GM21381 (cell line): Measurements from ENCODE around the gene MME.
"Not testable (repeated sequence)": the region's sequence is repeated elsewhere in the genome, so short reads cannot be mapped to it uniquely, and the experiment has no call there.

ENCODE experiments used
- ATAC-seq: cut with Tn5 transposase; IDR thresholded peaks from one replicate; pipeline ENCODE4 v1.9.1; 2021; ENCODE audit warnings: mild to moderate bottlenecking, moderate library complexity; ENCODE audit not compliant: unreplicated experiment

MME gene

DNA sequence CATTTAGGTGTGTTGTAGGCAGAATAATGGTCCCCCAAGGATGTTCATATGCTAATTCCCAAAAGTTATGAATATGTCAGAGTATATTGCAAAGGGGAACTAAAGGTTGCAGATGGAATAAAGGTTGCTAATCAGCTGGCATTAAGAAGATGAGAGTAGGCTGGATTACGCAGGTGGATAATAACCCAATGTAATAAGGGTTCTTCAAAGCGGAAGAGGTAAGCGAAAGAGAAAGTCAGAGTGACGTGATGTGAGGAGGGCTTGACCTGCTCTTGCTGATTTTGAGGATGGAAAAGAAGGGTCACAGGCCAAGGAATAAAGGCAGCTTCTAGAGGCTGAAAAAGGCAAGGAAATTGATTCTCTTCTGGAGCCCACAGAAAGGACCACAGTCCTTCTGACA, 109.4 kb downstream of the MME start:
- ATAC-seq: no peak

DNA sequence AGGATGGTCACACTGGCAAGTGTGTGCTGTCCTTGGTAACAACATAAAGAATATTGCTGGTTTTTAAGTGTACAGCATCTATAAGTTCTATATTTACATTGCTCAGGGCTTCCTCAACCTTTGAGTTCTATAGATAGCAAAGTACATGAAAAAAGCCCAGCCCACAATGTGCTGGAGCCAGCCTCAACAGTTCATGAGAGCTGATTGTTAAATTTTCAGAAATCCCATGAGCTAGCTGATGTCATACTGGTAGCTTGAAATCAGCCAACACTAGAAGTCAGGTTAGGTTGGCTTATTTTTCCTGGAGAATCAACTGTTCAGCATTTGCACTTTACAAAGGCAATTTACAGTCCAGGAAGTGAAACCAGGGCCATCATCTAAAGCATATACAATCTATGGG, 110.6 kb downstream of the MME start:
- no peak for ATAC-seq

DNA sequence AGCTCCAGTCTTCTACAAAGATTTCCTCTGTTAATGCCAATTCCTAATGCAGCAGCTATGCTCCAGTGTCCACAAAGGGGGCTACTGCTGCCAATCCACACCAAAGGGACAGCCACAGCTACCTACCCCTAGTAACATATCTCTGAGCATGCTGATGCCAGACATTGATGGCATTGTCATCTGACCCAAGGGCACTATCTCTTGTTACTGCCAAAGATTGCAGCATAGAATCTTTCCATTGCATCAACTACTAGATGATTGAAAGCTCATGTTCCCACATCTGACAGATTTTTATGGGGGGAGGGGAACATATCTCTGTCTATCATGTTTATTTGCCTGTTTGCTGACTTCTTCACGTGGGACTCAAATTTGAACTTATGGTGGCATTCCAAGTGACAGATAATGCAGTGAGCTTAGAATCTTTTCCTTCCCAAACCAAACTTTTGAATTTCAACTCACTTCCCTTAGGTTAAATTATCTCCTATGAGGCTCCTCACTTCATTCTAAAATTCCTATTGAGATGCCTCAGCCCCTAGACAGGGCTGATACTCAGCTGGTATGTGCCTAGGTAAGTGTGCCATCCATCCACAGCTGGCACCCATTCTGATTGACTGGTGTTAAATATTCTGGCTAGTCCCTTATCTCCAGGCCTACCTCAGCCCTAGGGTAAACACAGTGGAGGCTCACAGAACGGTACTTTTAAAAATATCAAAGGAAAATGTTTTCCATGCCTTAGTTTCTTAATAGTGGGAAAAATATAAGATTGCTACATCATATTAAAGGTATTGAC, 113.0 kb downstream of the MME start:
- ATAC-seq: no peak

- ATAC-seq: no peak
Measured at GRCh38 chr3:155193868-155194267, 113.7 kb downstream of the MME start.

- no peak for ATAC-seq
Measured at GRCh38 chr3:155194973-155195957, 115.1 kb downstream of the MME start.

GRCh38 chr3:155196131-155197021, 116.3 kb downstream of the MME start:
- ATAC-seq: no peak

- ATAC-seq: no peak
Measured at GRCh38 chr3:155197786-155198185, 117.7 kb downstream of the MME start.

- ATAC-seq: no peak
Measured at GRCh38 chr3:155202626-155203025, 122.5 kb downstream of the MME start.

- no peak for ATAC-seq
Measured at GRCh38 chr3:155204851-155205250, 124.7 kb downstream of the MME start.

GRCh38 chr3:155208183-155208800, 128.2 kb downstream of the MME start:
- no peak for ATAC-seq

DNA sequence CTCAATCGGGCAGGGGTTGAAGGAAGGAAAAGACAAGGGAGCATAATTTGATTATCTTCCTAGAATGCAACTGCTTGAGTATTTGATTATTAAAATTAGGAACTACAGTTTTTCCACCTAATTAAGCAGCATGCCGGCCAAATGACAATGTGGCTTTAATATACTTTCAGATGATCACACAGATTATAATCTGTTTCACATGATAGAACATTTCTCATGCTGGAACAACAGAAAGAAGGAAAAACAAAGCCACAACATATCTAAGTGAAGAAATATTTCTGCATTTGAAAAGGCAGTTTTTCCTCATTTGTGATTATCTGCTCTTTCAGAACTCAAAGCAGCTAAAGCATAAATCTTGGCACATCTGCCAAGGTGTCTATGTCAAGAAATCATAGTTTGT, 130.6 kb downstream of the MME start:
- no peak for ATAC-seq

GRCh38 chr3:155211266-155211665, 131.1 kb downstream of the MME start:
- no peak for ATAC-seq

DNA sequence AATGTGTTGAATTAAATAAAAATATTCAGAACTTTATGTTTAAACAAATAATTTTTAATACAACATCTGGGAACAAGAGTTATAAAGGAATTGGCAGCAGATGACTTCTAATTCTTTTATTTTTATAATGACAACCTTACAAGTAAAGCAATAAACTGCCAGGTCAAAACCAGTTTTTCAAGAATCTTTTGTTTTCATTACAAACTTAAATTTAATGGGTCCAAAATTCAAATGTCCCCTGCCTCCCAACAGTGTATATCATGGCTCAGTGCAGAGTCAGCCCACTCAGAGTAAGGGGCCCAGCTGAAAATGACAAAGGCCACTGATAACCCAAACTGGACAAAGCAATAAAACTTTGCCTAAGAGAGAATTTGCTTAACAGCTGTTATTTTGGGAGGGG, 131.8 kb downstream of the MME start:
- no peak for ATAC-seq

GRCh38 chr3:155216007-155216406, 135.9 kb downstream of the MME start:
- not testable (repeated sequence) for ATAC-seq

DNA sequence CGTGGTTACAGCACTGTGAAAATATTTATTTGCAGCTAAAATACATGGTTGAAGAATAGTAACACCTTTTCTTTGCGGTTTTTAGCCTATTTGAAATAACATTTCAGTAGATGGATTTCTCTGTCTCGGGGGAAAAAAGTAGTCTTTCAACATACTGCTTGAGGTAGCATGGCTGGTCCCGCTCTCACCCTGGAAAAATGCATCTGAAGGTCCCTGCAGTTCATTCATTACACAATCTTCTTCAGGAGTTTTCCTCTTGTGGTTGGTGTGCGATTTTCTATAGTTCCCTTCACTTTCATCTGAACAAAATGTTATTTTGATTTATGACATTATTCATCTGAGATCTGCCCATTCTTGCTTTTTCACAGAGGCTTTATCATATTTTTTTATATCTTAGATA, 137.5 kb downstream of the MME start:
- ATAC-seq: no peak

DNA sequence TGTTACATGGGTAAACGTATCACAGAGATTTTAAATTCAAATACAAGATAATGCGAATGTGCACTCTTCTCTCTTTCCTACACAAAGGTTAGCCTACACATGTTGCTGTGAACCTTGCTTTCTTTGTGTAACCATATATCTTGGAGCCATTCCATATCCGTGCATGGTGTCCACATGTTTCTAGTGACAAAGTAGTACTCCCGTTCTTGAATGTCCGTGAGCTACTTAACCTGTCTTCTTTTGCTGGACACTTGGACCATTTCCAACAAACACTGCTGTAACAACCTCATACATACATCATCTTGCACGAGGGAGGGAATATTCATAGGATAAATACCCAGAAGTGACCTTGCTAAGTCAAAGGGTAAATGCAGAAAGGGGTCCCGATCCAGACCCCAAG, 138.3 kb downstream of the MME start:
- no peak for ATAC-seq

GRCh38 chr3:155219106-155219505, 139.0 kb downstream of the MME start:
- no peak for ATAC-seq

GRCh38 chr3:155225417-155225816, 145.3 kb downstream of the MME start:
- ATAC-seq: no peak

DNA sequence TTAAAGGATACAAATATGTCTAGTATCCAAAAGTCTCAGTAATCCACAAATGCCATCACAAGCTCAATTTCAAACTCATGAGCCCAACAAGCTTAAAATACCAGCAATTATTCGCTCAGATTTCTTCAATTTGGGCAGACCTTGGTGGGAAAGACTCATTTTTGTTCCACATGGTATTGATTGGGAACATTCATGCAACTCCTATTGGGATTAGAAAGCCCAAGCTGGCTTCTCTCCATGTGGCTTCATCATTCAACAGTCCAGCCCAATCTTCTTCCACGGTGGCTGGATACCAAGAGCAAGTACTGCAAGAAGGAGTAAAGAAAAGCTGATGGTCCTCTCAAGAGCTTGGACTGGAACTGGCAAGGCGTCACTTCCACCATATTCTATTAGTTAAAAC, 147.0 kb downstream of the MME start:
- no peak for ATAC-seq

GRCh38 chr3:155228676-155229075, 148.6 kb downstream of the MME start:
- ATAC-seq: no peak
